ENCODE results near the gene DNAJC22. TPM values are rescaled to one million over a fixed set of nuclear protein-coding genes. Genes with fewer than 3 reads are reported as not detected.

The DNAJC22 gene
- total RNA-seq, 1 experiment from 2014 or later, result 0.24 TPM

DNA sequence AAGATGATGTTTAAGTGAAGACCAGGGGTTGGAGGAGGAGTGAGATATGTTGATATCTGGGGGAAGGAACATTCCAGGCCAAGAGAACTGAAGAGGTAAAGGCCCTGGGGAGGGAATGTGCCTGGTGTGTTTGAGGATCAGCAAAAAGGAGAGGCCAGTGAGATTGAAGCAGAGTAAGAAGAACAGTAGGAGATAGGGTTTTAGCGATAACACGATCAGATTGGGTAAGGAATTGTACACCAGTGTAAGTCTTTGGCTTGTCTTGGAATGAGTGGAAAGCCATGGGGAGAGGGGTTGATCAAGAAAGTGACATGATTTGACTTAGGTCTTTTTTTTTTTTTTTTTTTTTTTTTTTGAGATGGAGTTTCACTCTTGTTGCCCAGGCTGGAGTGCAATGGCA, 18.8 kb upstream of the DNAJC22 start:
- CTCF ChIA-PET, result no interaction called here
- TF ChIP-seq RELA (CRISPR knock-in tag; IDR thresholded peaks at IDR 0.05; ENCODE audit: borderline replicate concordance) (no peak), KAT7 (CRISPR knock-in tag; IDR thresholded peaks at IDR 0.05; ENCODE audit: borderline replicate concordance) (no peak), ZNF416 (CRISPR knock-in tag; IDR thresholded peaks at IDR 0.05) (no peak)
- TF ChIP-seq, protein P1, sequence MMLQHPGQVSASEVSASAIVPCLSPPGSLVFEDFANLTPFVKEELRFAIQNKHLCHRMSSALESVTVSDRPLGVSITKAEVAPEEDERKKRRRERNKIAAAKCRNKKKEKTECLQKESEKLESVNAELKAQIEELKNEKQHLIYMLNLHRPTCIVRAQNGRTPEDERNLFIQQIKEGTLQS (CRISPR knock-in tag; conservative IDR thresholded peaks at IDR 0.05), result no peak
- TF ChIP-seq, protein P2, sequence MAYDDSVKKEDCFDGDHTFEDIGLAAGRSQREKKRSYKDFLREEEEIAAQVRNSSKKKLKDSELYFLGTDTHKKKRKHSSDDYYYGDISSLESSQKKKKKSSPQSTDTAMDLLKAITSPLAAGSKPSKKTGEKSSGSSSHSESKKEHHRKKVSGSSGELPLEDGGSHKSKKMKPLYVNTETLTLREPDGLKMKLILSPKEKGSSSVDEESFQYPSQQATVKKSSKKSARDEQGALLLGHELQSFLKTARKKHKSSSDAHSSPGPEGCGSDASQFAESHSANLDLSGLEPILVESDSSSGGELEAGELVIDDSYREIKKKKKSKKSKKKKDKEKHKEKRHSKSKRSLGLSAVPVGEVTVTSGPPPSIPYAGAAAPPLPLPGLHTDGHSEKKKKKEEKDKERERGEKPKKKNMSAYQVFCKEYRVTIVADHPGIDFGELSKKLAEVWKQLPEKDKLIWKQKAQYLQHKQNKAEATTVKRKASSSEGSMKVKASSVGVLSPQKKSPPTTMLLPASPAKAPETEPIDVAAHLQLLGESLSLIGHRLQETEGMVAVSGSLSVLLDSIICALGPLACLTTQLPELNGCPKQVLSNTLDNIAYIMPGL (CRISPR knock-in tag; IDR thresholded peaks at IDR 0.05), result no peak
- no peaks in the 10 kb centered on the region for H3K9me3 Mint-ChIP-seq
- H3K36me3 Mint-ChIP-seq, result peaks cover 31% of the 10 kb centered on the region
- POLR2A ChIA-PET, result no interaction called here
- no peak for DNase-seq (ENCODE audit: low spot score)
- no peak overlapping the region for H3K4me3 Mint-ChIP-seq
- peaks cover 16% of the 10 kb centered on the region for H3K27me3 Mint-ChIP-seq (ENCODE audit: low read depth)
- H3K27ac Mint-ChIP-seq, result no peak overlapping the region
- ATAC-seq, result no peak
- H3K4me1 Mint-ChIP-seq, result peaks cover 20% of the 10 kb centered on the region

DNA sequence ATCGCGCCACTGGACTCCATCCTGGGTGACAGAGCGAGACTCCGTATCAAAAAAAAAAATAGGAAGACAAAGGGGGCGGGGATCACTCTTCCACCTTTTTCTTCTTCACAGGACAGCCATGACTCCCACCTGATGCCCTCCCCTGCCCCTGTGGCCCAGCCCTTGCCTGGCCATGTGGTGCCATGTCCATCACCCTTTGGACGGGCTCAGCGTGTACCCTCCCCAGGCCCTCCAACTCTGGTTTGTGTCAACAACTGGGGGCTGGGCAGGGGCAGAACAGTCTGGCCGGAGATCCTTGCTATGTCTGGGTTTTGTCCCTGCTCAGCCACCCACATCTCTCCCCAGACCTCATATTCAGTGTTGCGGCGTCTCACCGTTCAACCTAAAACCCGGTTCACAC, 17.9 kb upstream of the DNAJC22 start:
- ATAC-seq (no peak), DNase-seq (ENCODE audit: low spot score) (no peak)
- H3K36me3 Mint-ChIP-seq, result peaks cover 31% of the 10 kb centered on the region
- H3K9me3 Mint-ChIP-seq, result no peaks in the 10 kb centered on the region
- H3K27ac Mint-ChIP-seq, result no peak overlapping the region
- POLR2A ChIA-PET, result no interaction called here
- H3K4me1 Mint-ChIP-seq, result peaks cover 20% of the 10 kb centered on the region
- H3K27me3 Mint-ChIP-seq (ENCODE audit: low read depth), result peaks cover 25% of the 10 kb centered on the region
- TF ChIP-seq, protein P3, sequence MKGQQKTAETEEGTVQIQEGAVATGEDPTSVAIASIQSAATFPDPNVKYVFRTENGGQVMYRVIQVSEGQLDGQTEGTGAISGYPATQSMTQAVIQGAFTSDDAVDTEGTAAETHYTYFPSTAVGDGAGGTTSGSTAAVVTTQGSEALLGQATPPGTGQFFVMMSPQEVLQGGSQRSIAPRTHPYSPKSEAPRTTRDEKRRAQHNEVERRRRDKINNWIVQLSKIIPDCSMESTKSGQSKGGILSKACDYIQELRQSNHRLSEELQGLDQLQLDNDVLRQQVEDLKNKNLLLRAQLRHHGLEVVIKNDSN (CRISPR knock-in tag; IDR thresholded peaks at IDR 0.05), result no peak
- TF ChIP-seq ZNF317 (CRISPR knock-in tag; IDR thresholded peaks at IDR 0.05; ENCODE audit: borderline replicate concordance, low read depth) (no peak), SOX15 (CRISPR knock-in tag; IDR thresholded peaks at IDR 0.05) (no peak), CREB1 (CRISPR knock-in tag; IDR thresholded peaks at IDR 0.05) (no peak), IRF2 (CRISPR knock-in tag; IDR thresholded peaks at IDR 0.05; ENCODE audit: borderline replicate concordance, low read depth) (no peak), RORB (CRISPR knock-in tag; IDR thresholded peaks at IDR 0.05) (no peak), MXD4 (CRISPR knock-in tag; IDR thresholded peaks at IDR 0.05; ENCODE audit: borderline replicate concordance) (no peak), ZBTB21 (CRISPR knock-in tag; IDR thresholded peaks at IDR 0.05; ENCODE audit: borderline replicate concordance) (no peak), ZNF121 (CRISPR knock-in tag; IDR thresholded peaks at IDR 0.05) (no peak), MYBL2 (CRISPR knock-in tag; IDR thresholded peaks at IDR 0.05) (no peak)
- TF ChIP-seq, protein P4, sequence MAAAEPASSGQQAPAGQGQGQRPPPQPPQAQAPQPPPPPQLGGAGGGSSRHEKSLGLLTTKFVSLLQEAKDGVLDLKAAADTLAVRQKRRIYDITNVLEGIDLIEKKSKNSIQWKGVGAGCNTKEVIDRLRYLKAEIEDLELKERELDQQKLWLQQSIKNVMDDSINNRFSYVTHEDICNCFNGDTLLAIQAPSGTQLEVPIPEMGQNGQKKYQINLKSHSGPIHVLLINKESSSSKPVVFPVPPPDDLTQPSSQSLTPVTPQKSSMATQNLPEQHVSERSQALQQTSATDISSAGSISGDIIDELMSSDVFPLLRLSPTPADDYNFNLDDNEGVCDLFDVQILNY (CRISPR knock-in tag; IDR thresholded peaks at IDR 0.05), result no peak
- TF ChIP-seq, protein P5, sequence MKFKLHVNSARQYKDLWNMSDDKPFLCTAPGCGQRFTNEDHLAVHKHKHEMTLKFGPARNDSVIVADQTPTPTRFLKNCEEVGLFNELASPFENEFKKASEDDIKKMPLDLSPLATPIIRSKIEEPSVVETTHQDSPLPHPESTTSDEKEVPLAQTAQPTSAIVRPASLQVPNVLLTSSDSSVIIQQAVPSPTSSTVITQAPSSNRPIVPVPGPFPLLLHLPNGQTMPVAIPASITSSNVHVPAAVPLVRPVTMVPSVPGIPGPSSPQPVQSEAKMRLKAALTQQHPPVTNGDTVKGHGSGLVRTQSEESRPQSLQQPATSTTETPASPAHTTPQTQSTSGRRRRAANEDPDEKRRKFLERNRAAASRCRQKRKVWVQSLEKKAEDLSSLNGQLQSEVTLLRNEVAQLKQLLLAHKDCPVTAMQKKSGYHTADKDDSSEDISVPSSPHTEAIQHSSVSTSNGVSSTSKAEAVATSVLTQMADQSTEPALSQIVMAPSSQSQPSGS (CRISPR knock-in tag; IDR thresholded peaks at IDR 0.05; ENCODE audit: borderline replicate concordance, low read depth), result no peak
- TF ChIP-seq, protein P6, sequence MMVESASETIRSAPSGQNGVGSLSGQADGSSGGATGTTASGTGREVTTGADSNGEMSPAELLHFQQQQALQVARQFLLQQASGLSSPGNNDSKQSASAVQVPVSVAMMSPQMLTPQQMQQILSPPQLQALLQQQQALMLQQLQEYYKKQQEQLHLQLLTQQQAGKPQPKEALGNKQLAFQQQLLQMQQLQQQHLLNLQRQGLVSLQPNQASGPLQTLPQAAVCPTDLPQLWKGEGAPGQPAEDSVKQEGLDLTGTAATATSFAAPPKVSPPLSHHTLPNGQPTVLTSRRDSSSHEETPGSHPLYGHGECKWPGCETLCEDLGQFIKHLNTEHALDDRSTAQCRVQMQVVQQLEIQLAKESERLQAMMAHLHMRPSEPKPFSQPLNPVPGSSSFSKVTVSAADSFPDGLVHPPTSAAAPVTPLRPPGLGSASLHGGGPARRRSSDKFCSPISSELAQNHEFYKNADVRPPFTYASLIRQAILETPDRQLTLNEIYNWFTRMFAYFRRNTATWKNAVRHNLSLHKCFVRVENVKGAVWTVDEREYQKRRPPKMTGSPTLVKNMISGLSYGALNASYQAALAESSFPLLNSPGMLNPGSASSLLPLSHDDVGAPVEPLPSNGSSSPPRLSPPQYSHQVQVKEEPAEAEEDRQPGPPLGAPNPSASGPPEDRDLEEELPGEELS (CRISPR knock-in tag; IDR thresholded peaks at IDR 0.05), result no peak
- TF ChIP-seq, protein P7, sequence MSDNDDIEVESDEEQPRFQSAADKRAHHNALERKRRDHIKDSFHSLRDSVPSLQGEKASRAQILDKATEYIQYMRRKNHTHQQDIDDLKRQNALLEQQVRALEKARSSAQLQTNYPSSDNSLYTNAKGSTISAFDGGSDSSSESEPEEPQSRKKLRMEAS (CRISPR knock-in tag; IDR thresholded peaks at IDR 0.05), result no peak
- H3K4me3 Mint-ChIP-seq, result no peak overlapping the region
- CTCF ChIA-PET, result interaction anchor here (5.2 kb wide), 1 partner anchor 34 kb away, joined by 122 read pairs; the partner anchor contains the start of gene PRPH

Data from WTC11 (cell line).